ENCODE results near the gene SMAD3.

DNA sequence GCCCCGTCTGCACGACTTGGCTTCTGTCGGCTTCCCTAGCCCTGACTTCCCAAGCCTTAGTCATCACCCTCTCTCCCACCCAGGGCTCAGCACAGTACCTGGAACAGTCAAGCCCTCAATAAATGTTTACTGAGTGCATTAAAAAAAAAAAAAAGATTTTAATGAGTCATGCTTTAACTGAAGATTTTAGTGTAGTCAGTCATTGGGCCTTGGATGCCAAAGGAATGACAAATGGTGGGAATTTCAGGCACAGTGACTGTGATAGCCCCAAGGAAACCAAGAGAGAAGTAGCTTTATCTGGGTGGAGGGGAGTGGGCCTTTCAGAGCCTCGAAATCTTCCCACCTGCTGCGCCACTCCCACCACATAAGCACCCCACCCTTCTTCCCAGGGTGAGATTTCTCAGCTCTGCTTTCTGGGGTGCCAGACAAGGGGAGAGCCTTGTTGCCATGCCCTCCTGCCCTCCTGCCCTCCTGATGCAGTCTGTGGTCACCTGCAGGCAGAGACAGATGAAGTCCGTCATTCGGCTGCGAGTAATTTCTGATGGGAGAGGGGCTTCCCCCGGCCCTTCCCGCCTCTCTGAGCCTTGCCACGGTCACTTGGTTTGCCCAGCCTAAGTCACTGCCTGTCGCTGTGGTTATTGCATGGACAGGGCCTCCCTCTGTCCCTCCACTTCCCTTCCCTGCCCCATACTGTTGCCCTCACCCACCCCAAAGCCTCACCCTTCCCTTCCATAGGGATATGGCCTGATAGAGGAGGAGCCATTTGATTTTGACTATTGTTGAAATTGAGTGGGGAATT lies 41.8 kb downstream of the SMAD3 start:
- TF ChIP-seq POLR2AphosphoS5 (IDR thresholded peaks at IDR 0.05), result no peak
- TF ChIP-seq, protein P1, sequence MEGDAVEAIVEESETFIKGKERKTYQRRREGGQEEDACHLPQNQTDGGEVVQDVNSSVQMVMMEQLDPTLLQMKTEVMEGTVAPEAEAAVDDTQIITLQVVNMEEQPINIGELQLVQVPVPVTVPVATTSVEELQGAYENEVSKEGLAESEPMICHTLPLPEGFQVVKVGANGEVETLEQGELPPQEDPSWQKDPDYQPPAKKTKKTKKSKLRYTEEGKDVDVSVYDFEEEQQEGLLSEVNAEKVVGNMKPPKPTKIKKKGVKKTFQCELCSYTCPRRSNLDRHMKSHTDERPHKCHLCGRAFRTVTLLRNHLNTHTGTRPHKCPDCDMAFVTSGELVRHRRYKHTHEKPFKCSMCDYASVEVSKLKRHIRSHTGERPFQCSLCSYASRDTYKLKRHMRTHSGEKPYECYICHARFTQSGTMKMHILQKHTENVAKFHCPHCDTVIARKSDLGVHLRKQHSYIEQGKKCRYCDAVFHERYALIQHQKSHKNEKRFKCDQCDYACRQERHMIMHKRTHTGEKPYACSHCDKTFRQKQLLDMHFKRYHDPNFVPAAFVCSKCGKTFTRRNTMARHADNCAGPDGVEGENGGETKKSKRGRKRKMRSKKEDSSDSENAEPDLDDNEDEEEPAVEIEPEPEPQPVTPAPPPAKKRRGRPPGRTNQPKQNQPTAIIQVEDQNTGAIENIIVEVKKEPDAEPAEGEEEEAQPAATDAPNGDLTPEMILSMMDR (IDR thresholded peaks at IDR 0.05), result no peak
